Activated effector memory CD4-positive, alpha-beta T cell treated with anti-CD3 and anti-CD28 coated beads, Interleukin-2, amount 50 U/mL, for 16 hours (primary cell): Measurements from ENCODE around the gene SRSF7.
"Not testable (repeated sequence)": the region's sequence is repeated elsewhere in the genome, so short reads cannot be mapped to it uniquely, and the experiment has no call there.

Source experiments
- DNase-seq: peaks from one replicate; pipeline ENCODE4 v3.0.0-alpha.2; 2020

Gene SRSF7

DNA sequence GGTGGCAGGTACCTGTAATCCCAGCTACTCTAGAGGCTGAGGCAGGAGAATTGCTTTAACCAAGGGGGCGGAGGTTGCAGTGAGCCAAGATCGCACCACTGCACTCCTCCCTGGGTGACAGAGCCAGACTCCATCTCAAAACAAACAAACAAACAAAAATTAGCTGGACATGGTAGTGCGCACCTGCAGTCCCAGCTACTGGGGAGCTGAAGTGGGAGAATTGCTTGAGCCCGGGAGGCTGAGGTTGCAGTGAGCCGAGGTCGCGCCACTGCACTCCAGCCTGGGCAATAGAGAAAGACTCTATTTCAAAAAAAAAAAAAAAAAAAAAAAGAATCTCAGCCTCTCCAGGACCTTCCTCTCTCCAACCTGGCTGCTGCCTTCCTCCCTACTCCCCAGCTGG is 20.1 kb downstream of the SRSF7 start:
- peak; percentile 39 for DNase-seq

DNA sequence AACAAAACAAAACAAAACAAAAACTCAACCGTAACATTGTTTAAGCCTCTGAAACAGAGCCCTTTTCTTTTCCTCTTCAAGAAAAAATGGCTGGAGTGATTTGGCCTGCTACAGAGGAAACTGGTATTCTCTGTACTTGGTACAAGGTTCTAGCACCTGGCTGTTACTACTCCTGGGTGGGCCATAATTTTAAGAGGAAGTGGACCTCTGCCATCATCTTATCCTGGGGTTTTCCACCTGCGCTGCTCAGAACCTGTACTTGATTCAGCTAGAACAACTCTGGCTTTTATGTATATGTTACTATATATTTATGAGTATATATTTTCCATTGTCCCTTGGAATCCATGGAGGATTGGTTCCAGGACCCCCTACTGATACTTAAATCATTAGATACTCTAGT is 22.5 kb downstream of the SRSF7 start:
- no peak for DNase-seq

DNA sequence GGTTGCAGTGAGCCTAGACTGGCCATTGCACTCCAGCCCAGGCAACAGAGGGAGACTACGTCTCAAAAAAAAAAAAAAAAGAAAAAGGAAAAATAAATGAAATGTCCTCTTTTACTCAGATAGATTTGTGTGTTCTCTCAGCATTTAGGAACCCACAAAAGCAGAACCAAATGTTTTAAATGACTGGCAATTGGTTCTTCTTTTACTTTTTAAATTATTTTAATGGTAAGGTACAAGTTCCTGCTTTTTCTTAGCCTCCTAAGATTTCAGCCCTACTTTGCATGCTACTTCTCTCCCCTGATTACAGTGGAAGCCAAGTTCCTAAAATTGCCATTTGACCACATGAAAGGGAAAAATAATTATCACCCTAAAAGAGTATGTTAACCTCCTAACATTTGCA is 23.5 kb downstream of the SRSF7 start:
- DNase-seq: no peak

DNA sequence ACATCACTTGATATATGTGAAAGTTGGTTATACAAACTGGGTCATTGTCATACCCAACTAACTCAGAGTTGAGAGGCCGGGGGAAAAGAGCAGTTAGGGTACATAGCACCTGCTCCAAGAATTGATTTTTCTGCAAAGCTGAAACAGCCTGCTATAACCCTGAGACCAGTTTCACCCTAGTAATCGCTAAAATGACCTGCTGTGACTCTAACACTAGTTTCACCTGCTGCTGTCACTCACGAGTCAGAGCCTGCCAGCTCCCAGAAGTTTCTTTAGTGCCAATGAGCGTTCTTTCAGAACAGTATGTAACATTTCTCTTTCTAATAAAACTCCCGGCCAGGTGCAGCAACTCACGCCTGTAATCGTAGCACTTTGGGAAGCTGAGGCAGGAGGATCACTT is 28.0 kb downstream of the SRSF7 start:
- DNase-seq: peak; percentile 64

DNA sequence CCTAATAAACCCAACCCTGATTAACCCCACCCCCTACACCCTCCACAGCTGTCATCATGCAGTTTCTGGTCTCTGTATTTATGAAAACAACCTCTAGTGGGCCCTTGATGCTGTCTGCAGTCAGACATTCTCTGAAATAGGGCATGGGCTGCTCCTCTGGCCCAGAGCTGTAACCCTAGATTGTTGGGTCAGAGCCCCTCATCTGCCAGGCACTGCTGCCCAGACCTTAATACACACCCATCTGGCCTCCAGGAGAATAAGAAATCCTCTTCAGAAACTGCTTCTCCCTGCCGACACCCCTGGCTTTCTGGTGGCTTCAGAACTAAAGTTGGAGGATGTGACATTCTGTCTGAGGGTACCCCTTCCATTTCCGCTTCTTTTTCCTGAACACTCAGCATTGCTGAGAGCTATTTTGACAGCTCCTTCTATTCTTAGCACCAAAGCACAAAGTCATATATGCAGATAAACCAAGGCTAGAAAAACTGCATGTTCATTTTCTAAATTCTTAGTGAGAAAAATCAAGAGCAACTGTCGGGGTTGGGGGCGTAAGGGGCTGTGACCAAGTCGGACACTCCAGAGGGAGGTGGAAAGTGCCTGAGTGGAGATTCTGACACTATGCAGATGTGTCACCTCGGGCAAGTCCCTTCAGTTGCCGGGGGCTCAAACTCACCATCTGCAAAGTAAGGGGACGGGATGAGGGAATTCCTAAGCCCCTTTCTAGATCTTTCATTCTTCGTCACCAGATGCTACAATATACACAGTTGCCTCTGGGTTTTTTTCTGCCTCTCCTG is 28.7 kb downstream of the SRSF7 start:
- DNase-seq: peak; percentile 85

DNA sequence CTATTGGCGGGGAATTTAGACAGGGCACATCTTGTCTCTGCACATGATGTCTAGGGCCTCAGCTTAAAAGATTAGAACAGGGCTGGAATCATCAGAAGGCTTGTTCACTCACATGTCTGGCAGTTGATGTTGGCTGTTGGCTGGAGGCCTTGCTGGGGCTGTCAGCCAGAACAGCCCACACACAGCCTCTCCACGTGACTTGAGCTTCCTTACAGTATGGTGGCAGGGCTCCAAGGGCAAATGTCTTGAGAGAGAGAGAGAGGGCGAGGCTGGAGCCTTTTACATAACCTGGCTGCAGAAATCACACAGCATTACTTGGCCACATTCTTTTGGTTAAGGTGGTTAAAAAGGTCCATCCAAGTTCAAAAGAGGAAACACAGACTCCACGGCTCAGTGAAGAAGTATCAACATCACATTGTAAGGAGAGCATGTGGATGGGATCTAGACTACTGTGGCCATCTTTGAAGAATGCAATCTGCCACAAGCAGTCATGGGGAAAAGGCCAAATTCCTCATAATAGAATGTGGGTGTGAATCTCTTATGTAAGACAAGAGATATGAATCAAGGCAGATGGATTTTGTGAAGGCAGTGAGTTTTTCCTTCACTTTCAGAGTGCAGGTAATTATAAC is 30.4 kb downstream of the SRSF7 start:
- peak; percentile 60 for DNase-seq

DNA sequence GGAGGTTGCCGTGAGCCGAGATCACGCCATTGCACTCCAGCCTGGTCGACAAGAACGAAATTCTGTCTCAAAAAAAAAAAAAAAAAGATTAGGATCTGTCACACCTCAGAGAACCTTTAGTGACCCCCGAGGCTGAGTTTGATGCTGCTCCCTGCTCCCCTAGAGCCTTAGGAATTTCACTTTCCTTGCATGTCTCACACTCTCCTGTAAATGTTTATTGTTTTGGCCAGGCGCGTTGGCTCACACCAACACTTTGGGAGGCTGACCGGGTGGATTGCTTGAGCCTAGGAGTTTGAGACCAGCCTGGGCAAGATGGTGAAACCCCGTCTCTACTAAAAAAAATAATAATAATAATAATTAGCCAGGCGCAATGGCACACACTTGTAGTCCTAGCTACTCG is 31.5 kb downstream of the SRSF7 start:
- DNase-seq: peak; percentile 31

DNA sequence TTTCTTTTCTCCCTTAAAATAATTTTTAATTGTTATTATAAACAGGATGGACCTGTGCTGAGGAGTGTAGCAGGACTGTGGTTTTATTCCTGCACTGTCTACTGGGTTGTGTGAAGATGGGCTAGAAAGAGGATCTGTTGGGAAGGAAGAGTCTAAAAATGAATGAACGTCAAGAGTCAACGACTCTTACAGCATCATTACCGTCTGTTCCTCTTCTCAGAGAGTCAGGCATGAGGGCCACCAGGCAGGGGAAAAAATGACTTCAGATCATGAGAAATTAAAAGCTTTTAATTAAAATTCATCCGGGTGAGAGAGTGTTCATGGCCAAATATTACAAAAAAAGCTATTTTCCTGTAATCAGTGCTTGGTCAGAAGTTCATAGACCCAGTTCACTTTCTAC is 32.6 kb downstream of the SRSF7 start:
- no peak for DNase-seq

DNA sequence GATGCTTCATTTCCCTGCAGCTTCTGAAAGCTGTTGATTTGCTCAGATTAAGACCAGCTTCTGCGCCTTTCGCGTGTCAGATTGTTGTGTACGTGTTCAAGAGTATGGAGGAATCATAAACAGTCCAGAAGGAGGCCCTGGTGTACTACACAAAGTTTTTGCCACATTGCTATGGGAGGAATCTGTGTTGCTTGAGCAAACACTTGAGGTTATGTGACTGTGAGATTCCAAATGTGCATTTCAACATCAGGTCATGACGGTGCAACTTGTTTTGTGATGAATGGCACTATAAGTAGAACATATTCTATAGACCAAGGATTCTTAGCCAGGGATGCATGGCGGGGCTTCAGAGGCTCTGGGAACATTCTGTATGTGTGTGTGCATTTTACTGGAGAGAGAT is 35.0 kb downstream of the SRSF7 start:
- DNase-seq: peak; percentile 21

DNA sequence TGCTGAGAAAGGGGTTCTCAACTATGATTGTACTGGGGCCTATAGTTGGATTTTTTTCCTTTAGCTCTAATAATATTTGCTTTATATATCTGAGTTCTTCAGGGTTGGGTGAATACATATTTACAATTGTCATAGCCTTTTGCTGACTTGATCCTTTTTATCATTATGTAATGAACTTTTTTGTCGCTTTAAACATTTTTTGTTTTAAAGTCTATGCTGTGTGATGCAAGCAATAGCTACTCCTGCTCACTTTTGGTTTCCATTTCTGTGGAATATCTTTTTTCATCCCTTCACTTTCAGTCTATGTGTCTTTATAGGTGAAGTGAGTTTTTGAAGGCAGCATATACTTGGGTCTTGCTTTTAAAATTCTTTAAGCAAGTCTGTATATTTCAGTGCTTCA is 36.2 kb downstream of the SRSF7 start:
- DNase-seq: not testable (repeated sequence)

DNA sequence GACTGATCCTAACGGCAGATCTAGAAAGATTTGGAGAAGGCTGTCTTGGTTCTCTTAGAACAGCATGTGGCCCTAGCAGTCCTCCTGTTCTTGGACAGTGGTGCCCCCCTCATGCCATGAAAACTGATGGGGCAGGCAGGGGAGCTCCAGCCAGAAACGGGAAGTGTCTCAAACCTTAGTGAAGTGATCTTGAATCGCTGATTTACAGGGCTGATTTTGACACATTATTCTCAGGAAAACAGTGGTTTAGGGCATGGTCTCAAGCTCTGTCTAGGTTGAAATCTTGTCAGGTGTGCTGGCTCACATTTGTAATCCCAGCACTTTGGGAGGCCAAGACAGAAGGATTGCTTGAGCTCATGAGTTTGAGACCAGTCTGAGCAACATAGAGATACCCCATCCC is 37.8 kb downstream of the SRSF7 start:
- DNase-seq: peak; percentile 47

DNA sequence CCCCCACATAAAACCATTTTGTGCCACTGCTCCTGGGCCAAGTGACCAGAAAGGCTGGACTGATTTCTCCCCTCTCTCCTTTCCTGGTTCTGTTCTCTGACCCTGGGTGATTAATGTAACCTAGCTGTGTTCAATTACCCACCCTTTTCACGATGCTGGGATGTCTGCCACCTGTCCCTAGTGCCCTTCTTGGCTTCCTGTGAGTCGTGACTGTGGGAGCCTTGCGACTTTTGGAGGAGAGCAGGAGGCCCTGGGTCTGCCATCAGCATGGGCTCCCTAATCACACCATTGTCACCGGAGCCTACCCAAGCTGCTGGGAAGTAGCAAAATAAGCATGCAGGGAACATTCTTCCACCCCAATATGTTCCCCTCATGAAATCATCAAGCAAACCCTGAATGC is 38.3 kb downstream of the SRSF7 start:
- peak; percentile 44 for DNase-seq

DNA sequence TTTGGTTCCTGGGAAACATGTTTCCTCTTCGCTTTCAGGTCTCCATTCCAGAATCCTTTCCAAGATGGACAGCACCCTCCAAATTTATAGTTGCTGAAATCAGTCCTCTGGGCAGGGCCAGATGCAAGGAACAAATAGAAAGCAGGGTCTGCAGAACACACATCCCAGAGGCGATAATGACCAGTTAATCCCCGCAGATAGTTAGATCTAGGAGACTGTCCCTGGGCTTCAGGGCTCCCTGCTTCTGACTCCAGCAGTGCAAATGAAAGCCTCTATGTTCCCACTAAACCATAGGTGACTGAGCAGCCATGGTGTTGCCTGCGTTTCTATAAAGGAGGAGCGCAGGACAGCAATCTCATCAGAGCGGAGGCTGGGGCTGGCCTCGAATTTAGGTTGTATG is 38.7 kb downstream of the SRSF7 start:
- DNase-seq: peak; percentile 34

DNA sequence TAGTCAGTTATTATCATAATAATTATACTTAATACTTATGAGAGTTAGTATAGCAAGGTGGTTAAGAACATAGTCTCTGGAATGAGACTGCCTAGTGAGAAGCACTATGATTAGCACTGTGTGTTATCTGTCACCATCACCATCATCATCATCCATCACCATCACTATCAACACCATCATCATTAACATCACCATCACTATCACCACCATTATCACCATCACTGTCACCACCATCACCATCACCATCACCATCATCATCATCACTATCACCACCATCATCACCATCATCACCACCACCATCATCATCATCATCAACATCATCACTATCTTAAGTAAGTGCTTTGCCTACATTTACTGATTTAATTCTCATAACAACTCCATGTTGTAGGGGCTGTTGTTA is 39.6 kb downstream of the SRSF7 start:
- no peak for DNase-seq

DNA sequence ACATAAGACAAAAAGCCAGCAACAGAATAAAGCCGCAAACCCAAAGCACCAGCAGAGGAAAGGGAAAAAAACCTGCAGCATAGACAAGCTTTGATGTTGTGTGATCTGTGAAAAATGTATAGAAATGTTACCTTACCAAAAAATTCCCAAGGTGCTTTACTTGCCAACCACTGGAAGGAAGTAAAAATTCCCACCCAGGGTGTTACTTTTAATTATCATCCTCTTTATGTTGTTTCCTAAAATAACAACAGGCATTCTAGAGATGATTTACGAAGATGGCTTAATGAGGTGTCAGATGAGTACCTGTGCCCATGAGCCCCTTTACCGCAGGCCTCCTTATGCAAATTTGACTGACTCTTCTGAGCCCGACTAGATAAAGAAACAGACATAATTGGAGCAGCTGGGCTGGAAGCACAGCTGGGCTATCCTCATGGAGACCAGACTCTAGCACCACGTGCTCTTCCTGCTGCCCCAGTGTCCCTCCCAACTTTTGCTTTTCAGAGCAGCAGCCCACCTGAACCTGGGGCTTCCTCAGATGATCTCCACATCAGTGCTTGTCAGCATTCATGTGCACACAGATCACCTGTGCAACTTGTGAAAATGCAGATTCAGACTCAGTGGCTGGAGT is 41.5 kb downstream of the SRSF7 start:
- peak; percentile 74 for DNase-seq

DNA sequence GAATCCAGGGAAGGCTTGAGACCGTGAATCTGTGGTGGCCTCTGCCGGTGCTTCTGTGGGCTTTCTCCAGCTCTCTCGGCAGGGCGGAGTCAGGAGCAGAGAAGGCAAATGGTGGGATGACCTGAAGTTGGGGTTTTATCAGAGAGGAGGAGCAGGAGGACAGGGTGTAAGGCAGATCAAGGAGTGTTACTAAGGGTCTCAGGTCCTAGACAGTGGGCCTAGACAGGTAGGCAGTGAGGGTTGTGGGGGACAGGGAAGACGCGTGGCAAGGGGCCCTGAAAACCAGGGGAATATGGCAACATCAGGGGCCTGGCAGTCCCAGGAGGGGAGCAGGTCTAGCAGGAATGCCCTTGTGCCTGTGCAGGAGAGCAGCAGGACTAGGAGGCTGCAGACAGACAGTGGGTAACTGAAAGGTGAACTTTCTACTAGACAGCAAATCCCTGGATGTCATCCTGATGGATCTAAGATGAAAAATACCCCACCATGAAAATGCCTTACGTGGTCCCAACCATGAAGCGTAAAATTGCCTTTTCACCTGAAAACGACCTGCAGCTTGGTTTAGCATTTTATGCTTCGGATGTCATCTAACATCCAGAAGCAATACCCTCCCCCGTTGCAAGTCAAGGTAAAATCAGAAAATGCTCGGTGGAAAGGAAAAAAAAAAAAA is 42.1 kb downstream of the SRSF7 start:
- peak; percentile 63 for DNase-seq

DNA sequence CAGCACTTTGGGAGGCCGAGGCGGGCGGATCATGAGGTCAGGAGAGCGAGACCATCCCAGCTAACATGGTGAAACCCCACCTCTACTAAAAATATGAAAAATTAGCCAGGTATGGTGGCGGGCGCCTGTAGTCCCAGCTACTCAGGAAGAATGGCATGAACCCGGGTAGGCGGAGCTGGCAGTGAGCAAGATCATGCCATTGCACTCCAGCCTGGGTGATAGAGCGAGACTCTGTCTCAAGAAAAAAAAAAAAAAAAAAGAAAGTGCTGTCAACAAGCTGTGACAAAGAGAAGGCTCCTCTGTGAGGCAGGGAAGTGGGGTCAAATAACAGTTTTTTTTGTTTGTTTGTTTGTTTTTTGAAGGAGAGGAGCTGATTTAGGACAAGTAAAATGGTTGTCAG is 42.7 kb downstream of the SRSF7 start:
- peak; percentile 65 for DNase-seq

DNA sequence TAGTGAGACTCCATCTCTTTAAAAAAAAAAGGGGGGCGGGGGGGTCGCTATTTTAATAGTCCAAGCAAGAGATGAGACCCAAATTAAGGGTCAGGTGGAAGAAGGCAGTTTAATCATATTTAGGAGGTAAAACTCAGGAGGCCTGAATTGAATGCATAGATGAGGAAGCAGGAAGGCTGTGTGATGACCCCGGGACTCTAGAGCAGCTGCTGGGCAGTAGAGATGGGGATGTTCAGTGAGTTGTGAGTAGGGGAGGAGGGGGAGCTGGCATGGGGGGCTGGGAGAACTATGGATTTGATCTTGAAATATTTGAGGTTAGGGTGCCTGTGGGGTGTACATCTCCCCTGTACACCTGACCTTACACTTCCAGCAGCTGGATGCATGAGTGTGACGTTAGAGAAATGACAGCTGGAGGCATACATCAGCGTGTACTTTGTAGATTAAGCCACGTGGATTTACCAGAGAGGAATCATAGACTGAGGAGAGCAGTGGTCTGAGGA is 44.3 kb downstream of the SRSF7 start:
- peak; percentile 19 for DNase-seq

DNA sequence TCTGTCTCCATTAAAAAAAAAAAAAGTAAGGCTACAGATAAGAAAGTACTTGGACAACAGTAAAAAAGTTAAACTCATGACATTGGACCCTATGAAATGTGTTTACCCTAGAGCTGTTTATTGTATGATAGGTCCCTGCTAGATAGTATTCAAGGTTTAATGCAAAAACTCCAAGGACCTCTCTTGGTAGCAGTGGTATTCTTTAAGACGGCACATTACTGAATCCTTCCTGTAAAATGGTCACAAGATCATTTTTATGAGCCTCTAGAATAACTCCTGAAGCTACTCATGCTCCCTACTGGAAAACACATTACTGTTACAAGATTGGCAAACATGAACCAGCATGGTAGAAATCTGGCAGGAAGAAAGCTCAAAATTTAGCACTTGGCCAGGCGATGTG is 46.5 kb downstream of the SRSF7 start:
- DNase-seq: no peak

DNA sequence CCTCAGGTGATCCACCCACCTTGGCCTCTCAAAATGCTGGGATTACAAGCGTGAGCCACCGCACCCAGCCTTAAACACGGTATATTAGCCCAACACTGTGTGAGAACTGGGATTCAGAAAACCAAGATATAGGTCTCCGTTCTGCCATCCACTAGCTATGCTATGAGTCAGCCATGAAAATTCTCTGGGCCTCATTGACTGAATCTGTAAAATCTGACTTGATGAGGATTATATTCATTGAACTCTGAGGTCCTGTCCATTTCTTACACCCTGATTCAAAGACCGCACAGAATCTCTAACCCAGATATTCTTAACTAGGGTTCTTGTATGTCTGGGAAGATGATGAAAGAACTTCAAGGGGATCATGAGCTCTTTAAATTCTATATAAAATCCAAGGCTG is 47.8 kb downstream of the SRSF7 start:
- DNase-seq: not testable (repeated sequence)

DNA sequence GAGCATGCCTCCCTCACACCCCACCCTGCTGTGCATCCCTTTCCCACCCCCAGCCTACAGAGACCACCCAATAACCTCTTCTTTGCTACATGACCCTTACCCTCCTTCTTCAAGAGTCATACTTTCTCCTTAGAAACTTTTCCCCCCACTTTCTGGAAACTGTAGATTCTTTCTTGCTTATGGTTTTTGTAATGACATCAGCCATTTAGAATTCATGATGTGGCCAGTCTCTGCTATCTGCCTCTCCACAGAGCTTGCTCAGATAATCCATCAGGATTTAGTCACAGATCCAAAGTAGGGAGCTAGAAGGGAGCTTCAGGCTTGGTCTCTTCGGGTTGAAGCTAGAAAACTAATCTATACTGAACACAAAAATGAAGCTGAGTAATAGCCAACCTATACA is 48.7 kb downstream of the SRSF7 start:
- peak; percentile 0 for DNase-seq

DNA sequence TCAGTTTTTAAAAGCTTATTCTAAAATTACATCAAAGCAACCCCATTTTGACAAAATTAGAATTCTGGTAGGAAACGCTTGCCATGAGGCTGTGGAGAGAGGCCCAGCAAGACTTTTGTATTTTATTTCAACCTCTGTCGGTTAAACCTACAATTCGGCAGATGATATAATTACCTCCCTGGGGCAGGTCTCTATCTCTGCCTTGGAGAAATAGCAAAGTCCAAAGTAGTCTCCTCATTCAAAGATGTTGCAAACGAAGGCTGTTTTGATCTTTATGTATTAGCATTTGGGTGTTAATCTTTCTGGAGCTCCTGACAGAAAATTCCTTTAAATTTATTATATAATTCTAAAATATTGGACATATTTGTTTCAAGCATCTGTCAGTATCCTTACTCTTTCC is 49.6 kb downstream of the SRSF7 start:
- DNase-seq: no peak

DNA sequence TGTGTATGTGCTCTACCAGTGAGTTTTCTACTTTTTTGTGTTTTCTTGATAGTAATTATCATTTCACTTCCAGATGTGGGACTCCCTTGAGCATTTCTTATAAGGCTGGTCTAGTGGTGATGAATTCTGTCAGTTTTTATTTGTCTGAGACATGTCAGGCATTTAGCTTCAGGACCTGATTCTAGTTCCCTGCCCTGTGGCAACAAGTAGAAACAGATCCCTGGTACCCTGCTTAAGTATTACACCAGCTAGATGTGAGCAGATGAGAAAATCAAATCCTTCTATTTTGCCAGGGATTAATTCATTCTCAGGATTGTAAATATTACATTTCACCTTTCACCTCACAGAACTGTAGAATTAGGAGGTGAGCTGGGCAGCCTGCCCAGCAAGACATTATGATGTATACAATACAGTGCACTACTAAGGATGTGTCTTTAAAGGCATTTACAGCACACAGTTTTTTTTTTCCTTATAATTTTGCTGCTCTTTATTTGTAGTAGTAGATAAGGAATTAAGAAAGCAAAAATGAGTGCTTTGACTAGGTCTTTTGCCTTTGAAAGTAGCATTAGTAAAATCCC is 50.2 kb downstream of the SRSF7 start:
- peak; percentile 21 for DNase-seq
